Measurements from ENCODE around the gene PTGR2. TPM values are rescaled to one million over a fixed set of nuclear protein-coding genes. Genes with fewer than 3 reads are reported as not detected.

The PTGR2 gene
- total RNA-seq, 2 donors from 2014 or later = 15.9 to 25.0 TPM

GRCh38 chr14:73846947-73847346 is 4.7 kb upstream of the PTGR2 start:
- Histone ChIP-seq H3K36me3 (no peaks in the 10 kb centered on the region), H3K27ac (no peak overlapping the region), H3K27me3 (no peaks in the 10 kb centered on the region), H3K9me3 (no peaks in the 10 kb centered on the region), H3K4me1 (peaks cover 0 to 6% of the 10 kb centered on the region in 2 donors), H3K4me3 (no peak overlapping the region)
- DNase-seq (ENCODE audit: low spot score) = no peak
- TF ChIP-seq CTCF (IDR thresholded peaks at IDR 0.05) = no peak

DNA sequence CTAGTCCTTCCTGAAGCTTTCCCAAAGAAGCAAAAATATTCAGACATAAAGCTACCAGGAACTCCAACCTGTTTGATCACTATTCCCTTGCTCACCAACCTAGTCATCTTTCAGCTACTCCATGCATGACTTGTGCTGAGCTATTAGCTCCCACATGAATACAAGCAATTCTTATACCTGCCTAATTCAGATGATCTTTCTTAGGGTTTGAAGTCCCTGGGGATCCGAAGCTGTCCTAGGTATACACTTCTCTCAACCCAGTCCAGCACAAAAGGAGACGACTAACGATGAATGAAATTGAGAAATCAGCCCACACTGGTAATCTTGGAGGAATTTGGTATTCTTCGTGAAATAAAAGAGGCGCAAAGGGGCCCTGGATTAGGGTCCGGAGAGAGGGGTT is 631 bp upstream of the PTGR2 start:
- Histone ChIP-seq H3K27ac (peak overlapping the region; percentile 91), H3K4me3 (peak overlapping the region; percentile 54 to 57), H3K4me1 (peaks cover 0 to 15% of the 10 kb centered on the region in 2 donors), H3K27me3 (no peaks in the 10 kb centered on the region), H3K9me3 (no peaks in the 10 kb centered on the region), H3K36me3 (no peaks in the 10 kb centered on the region)
- TF ChIP-seq CTCF (IDR thresholded peaks at IDR 0.05) = no peak
- DNase-seq (ENCODE audit: low spot score) = no peak

DNA sequence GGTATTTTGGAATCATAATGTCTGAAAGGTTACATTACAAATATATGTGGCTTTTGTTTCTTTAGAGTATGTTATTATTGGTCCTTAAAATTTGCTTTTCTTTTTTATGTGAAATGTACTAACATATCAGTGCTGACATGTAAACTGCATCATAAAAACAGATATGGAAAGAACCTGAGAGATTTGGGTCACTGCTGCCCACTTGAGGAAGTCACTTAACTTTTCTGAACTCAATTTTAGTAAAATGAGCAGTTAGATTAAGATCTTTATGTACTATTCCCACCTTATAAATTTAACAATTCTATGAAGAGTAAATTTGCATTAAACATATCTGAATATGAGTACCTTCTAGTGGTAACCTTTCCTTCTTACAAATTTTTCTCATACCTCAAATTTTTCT is 7.5 kb downstream of the PTGR2 start:
- H3K27ac ChIP-seq = no peak overlapping the region
- no peak overlapping the region for H3K4me3 ChIP-seq
- no peak for DNase-seq (ENCODE audit: low spot score)
- H3K4me1 ChIP-seq = no peaks in the 10 kb centered on the region
- H3K27me3 ChIP-seq = no peaks in the 10 kb centered on the region
- TF ChIP-seq CTCF (IDR thresholded peaks at IDR 0.05) = no peak
- no peaks in the 10 kb centered on the region for H3K9me3 ChIP-seq
- H3K36me3 ChIP-seq = peaks cover 36% of the 10 kb centered on the region

DNA sequence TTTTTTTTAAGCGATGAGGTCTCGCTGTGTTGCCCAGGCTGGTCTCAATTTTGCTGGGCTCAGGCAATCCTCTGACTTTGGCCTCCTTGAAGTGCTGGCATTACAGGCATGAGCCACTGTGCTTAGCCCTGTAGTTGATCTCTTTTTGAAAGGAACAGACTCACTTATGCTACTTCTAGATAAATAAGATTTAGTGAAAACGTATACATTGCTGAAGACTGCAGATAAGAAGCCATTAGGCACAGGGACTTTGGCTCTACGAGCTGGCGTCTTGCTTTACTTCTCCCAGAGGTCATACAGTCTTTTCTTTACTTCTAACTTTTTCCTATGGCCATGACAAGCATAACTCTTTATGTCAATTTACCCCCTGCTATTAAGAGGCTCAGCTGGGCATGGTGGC is 9.4 kb downstream of the PTGR2 start:
- Histone ChIP-seq H3K27ac (no peak overlapping the region), H3K9me3 (no peaks in the 10 kb centered on the region), H3K4me1 (no peaks in the 10 kb centered on the region), H3K36me3 (peaks cover 37% of the 10 kb centered on the region), H3K4me3 (no peak overlapping the region), H3K27me3 (no peaks in the 10 kb centered on the region)
- DNase-seq (ENCODE audit: low spot score) = no peak
- TF ChIP-seq CTCF (IDR thresholded peaks at IDR 0.05) = no peak

DNA sequence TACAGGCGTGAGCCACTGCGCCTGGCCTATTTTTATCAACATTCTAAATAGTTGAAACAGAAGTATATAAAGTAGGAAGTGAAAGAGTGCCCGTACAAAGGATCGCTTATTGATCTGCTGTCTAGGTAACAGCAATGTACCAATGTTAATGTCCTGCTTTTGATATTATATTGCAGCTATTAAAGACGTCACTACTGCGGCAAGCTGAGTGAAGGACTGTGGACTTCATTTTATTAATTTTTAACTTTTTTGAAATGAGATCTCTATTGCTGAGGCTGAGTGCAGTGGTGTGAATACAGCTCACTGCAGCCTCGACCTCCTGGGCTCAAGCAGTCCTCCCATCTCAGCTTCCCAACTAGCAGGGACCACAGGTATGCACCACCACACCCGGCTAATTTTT is 10.8 kb downstream of the PTGR2 start:
- no peak for DNase-seq (ENCODE audit: low spot score)
- Histone ChIP-seq H3K36me3 (peaks cover 37% of the 10 kb centered on the region), H3K27ac (no peak overlapping the region), H3K9me3 (no peaks in the 10 kb centered on the region), H3K27me3 (no peaks in the 10 kb centered on the region), H3K4me1 (no peaks in the 10 kb centered on the region), H3K4me3 (no peak overlapping the region)
- TF ChIP-seq CTCF (IDR thresholded peaks at IDR 0.05) = no peak

DNA sequence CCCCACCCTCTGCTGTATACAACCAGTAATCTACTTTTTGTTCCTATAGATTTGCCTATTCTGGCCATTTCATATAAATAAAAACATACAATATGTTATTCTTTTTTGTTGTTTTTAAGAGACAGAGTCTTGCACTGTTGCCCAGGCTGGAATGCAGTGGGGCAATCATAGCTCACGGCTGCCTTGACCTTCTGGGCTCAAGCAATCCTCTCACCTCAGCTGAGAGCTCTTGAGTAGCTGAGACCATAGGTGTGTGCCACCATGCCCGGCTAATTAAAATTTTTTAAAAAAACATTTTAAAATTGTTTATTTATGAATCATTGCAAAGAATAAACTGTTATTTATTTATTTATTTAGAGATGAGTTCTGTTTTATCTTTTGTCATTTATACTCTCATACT is 11.6 kb downstream of the PTGR2 start:
- H3K27ac ChIP-seq = no peak overlapping the region
- H3K4me3 ChIP-seq = no peak overlapping the region
- H3K36me3 ChIP-seq = peaks cover 37% of the 10 kb centered on the region
- H3K27me3 ChIP-seq = no peaks in the 10 kb centered on the region
- H3K9me3 ChIP-seq = no peaks in the 10 kb centered on the region
- no peak for DNase-seq (ENCODE audit: low spot score)
- no peaks in the 10 kb centered on the region for H3K4me1 ChIP-seq
- TF ChIP-seq CTCF (IDR thresholded peaks at IDR 0.05) = no peak
